Endometrial microvascular endothelial cells (primary cell): Measurements from ENCODE around the gene PCDHGB7. TPM values are rescaled to one million over a fixed set of nuclear protein-coding genes. Genes with fewer than 3 reads are reported as not detected.
"Not testable (repeated sequence)": the region's sequence is repeated elsewhere in the genome, so short reads cannot be mapped to it uniquely, and the experiment has no call there.

ENCODE experiments used
- in situ Hi-C: cut with HindIII; loops from 2 replicates; pipeline ENCODE4 v1.10.0; 2017; ENCODE audit warnings: low sequenced_read_pairs, low pct_unique_long_range_greater_than_20kb; ENCODE audit errors: inconsistent ontology term
- total RNA-seq: library from RNA; depleted of rRNA; stranded (reverse); fragments of >200 nt; gene quantifications from one replicate; pipeline ENCODE4 v1.2.3, GENCODE V29; 2015; ENCODE audit errors: inconsistent ontology term

The PCDHGB7 gene
- total RNA-seq, 1 donor from 2014 or later: 1.2 TPM

GRCh38 chr5:141394401-141395187, 22.9 kb upstream of the PCDHGB7 start:
- in situ Hi-C loops: not testable (repeated sequence)

GRCh38 chr5:141397756-141398551, 19.5 kb upstream of the PCDHGB7 start, which contains the start of gene PCDHGB5:
Gene PCDHGB5, plus strand, starts transcription at chr5:141397947. Its CDS starts 181 bp downstream, at chr5:141398128.
- in situ Hi-C loops: not testable (repeated sequence)

GRCh38 chr5:141398608-141399007, 18.9 kb upstream of the PCDHGB7 start:
- in situ Hi-C loops: no loop called here

DNA sequence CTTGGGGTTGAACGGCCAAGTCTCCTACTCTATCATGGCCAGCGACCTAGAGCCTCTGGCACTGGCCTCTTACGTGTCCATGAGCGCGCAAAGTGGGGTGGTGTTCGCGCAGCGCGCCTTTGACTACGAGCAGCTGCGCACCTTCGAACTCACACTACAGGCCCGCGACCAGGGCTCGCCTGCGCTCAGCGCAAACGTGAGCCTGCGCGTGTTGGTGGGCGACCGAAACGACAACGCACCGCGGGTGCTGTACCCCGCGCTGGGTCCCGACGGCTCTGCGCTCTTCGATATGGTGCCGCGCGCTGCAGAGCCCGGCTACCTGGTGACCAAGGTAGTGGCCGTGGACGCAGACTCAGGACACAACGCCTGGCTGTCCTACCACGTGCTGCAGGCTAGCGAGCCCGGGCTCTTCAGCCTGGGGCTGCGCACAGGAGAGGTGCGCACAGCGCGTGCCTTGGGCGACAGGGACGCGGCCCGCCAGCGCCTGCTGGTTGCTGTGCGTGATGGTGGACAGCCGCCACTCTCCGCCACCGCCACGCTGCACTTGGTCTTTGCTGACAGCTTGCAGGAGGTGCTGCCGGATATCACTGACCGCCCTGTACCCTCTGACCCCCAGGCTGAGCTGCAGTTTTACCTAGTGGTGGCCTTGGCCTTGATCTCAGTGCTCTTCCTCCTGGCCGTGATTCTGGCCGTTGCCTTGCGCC, 17.8 kb upstream of the PCDHGB7 start:
- in situ Hi-C loops: no loop called here

DNA sequence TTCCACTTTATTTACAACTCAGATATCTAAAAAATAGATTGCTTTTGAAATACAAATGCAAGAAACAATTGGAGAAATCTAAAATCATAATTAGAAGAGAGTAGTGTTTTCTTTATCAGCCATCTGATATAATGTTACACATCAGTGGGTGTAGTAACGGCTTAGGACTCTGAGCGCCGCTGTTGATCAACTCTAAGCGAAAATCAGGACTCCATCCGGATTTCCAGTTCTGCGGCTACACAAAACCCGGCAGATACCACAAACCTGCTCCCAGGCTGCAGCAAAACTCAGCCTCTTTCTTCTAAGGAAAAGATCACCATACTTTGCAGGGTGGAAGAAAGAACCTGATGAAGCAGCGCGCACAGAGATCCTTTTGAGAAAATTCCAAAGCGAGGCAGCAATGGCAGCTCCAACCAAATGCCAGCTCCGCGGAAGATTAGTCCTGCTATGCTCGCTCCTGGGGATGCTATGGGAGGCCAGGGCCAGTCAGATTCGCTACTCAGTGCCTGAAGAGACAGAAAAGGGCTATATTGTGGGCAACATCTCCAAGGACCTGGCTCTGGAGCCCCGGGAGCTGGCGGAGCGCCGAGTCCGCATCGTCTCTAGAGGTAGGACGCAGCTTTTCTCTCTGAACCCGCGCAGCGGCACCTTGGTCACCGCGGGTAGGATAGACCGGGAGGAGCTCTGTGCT, 14.8 kb upstream of the PCDHGB7 start, which contains the start of gene PCDHGA9:
TSS of gene PCDHGA9 (plus strand) at position 226 of the 691 bp plus-strand sequence. CDS start at position 401, 175 bp downstream.
- in situ Hi-C loops: no loop called here

- in situ Hi-C loops: no loop called here
These were observed 14.1 kb upstream of the PCDHGB7 start for GRCh38 chr5:141403387-141403786.

GRCh38 chr5:141407790-141408505, 9.5 kb upstream of the PCDHGB7 start, which contains the start of gene PCDHGB6:
Gene PCDHGB6, plus strand, starts transcription at chr5:141408021. Its CDS starts 182 bp downstream, at chr5:141408203.
- in situ Hi-C loops: not testable (repeated sequence)

- in situ Hi-C loops: no loop called here
These were observed 7.7 kb upstream of the PCDHGB7 start for GRCh38 chr5:141409598-141410306.

GRCh38 chr5:141411575-141411974, 5.9 kb upstream of the PCDHGB7 start:
- in situ Hi-C loops: no loop called here

GRCh38 chr5:141412854-141413539, 4.5 kb upstream of the PCDHGB7 start, which contains the start of gene PCDHGA10:
Gene PCDHGA10, plus strand, starts transcription at chr5:141412987. Its CDS starts 189 bp downstream, at chr5:141413176.
- in situ Hi-C loops: no loop called here

DNA sequence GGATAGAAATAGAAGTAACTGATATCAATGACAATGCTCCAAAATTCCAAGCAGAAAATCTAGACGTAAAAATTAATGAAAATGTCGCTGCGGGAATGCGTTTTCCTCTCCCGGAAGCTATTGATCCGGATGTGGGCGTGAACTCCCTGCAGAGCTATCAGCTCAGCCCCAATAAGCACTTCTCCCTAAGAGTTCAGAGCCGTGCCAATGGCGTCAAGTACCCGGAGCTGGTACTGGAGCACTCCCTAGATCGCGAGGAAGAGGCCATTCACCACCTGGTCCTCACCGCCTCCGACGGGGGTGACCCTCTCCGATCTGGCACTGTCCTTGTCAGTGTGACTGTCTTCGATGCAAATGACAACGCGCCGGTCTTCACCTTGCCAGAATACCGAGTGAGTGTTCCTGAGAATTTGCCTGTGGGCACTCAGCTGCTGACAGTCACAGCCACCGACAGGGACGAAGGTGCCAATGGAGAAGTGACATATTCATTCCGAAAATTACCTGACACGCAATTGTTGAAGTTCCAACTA, 3.9 kb upstream of the PCDHGB7 start:
- in situ Hi-C loops: no loop called here

GRCh38 chr5:141414548-141415274, 2.8 kb upstream of the PCDHGB7 start:
- in situ Hi-C loops: not testable (repeated sequence)

- in situ Hi-C loops: not testable (repeated sequence)
These were observed 2.2 kb upstream of the PCDHGB7 start for GRCh38 chr5:141415275-141415618.

- in situ Hi-C loops: no loop called here
These were observed 1.8 kb downstream of the PCDHGB7 start for GRCh38 chr5:141419074-141419880.

GRCh38 chr5:141420855-141421488, 3.5 kb downstream of the PCDHGB7 start, which contains the start of gene PCDHGA11:
Gene PCDHGA11, plus strand, starts transcription at chr5:141421051. Its CDS starts 177 bp downstream, at chr5:141421228.
- in situ Hi-C loops: no loop called here
